Stimulated activated CD8-positive, alpha-beta memory T cell treated with anti-CD3 and anti-CD28 coated beads, Interleukin-15, amount 100 ng/mL, for 1 hour (primary cell): ENCODE measurements around the gene TBCE.
A peak's percentile ranks its signal among the peaks of the same experiment; 100 is the strongest.

Experiments
- DNase-seq: peaks from one replicate; pipeline ENCODE4 v3.0.0-alpha.2; 2020; ENCODE audit warnings: low read depth

TBCE gene

DNA sequence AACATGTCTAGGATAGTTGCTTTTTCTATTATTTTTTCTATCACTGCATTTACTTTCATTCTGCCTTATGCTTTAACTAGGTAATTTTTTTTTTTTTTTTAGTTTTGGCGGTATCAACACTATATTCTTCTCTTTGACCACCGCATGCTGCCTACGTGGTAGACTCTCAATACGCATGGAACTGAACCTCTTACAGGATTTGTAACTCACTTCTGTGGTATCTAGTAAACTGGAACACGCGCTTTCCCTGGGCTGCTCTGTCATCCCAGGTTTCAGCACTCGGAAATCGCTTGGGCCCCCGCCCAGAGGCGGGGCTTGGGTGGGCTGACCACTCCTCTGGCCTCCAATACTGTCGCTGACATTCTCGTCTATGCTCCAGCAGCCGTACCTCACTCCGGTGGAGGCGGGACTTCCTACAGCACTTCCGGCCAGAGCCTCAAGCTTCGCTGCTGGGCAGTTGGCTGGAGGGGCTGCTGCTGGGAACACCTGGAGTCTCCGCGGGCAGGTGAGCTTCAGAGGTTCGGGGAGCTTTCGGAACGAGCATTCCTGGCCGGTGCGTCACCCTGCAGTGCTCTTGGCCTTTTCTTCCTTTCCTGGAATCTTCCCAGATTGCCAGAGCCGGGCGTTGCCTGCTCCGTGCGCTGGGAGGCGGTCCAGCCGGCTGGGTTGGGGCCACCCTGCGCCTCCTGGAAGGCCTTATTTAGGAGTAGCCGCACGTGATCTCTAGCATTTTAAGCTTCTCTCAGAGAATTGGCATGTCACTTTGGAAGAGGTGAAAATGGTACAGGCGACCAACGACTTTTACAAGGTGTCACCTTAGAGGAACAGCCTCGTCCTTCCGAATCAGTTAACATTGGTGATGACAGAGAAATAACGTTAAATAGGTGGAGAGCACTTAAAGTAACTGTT, at the start of gene TBCE:
TSS of gene TBCE (plus strand) at position 428 of the 909 bp plus-strand sequence. CDS start 12,623 bp downstream, outside the sequence.
- peak; percentile 70 for DNase-seq

DNA sequence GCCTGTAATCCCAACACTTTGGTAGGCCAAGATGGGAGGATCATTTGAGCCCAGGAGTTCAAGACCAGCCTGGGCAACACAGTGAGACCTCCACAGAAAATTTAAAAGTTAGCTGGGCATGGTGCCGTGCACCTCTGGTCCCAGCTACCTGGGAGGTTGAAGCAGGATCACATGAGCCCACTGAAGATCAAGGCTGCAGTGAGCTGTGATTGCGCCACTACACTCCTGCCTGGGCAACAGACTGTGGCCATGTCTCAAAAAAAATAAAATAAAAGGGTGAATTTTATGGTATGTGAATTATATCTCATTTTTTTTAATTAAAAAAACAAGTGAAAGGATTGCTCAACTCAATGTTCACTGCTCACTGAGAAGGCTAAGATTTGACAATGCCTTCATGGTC, 48.0 kb upstream of the TBCE start:
- no peak for DNase-seq

GRCh38 chr1:235320521-235321179, 46.6 kb upstream of the TBCE start:
- no peak for DNase-seq

DNA sequence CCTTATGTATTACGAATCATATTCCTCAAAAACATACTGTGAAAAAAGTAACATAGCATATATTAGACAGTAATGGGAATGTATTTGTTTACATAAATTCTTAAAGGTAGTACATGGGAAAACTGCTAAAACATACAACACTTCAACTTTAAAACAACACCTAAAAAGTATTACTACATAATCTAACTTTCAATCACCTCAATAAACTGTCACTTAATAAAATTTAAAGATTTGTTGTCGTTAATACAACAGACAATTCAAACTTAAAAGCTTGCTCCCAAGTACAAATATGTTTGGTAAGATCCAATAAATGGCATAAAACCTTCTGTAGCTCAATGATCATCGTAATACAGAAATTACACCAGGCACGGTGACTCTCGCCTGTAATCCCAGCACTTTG, 42.9 kb upstream of the TBCE start:
- DNase-seq = no peak

DNA sequence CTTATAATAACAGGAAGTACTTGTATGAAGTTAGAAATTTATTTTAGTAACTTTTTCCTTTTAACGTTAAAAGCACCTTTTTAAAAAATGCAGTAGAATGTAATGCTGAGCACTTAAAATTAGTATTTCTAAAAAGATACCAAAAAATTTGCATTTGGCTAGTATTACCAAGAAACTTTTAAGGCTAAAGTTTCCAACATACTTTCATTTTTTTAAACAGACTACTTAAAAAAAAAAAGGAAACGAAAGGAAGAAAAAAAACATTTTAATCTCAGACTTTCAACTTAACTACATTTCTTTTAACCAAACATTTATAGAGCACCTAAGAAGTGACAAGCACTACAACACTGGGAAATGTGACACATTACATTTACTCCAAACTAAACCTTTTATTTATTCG, 42.1 kb upstream of the TBCE start:
- no peak for DNase-seq

DNA sequence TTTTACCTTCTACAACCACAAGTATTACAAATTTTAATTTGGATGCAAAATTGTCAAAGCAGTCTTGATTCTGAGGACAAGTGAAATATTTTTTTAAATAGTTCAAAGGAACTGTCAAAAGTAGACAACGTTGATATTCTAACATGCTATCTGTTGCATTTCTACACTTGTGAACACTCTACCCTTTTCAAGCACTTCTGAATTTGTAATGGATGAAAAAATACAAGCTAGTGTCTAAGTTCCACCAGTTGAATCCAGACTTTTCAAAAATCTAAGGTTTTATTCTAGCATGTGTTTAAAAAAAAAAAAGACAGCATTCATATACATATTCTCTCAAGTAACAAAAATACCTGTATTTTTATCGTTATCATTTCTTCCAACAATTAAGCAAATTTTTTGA, 41.4 kb upstream of the TBCE start:
- no peak for DNase-seq

DNA sequence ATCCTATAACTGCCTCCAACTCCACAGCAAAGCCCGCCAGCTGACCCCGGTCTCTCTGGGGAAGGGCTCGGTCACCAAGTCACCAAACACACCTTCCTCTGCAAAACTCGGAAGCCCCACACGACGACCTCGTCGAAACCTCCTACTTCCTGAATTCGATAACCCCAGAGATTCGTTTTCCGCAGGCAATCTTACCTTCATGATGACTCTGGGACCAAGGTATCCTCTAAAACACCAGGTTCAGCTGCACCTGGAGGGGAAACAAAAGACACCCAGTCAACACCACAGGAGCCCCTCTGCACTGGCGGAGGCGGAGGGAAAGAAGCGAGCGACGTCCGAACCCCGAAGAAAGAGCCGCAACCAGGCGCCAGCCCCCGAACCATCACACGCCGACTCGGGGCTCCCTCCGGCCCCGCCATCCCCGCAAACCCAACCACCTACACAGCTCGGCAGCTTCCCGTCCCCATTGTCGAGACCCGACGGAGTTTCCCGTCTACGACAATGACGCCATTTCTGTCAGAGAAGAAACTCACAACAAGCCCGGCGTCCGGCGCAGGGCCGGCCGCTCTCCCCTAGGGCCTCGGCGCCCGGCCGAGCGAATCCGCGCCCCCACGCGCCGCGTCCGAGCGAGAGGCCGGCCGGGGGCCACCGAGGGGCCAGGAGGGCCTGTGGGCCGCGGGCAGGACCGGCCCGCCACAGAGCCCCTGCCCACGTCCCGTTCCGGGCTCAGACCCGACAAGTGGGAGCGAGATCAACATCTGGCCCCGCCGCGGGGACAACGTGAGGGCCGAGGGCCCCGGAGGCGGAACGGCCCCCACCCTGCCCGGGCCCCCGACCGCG, 40.3 kb upstream of the TBCE start:
- peak; percentile 11 for DNase-seq

GRCh38 chr1:235327559-235328270, 39.5 kb upstream of the TBCE start, which contains the start of gene ARID4B:
TSS of gene ARID4B (minus strand) at chr1:235328179. CDS start at chr1:235326919, 1,260 bp downstream.
- no peak for DNase-seq

DNA sequence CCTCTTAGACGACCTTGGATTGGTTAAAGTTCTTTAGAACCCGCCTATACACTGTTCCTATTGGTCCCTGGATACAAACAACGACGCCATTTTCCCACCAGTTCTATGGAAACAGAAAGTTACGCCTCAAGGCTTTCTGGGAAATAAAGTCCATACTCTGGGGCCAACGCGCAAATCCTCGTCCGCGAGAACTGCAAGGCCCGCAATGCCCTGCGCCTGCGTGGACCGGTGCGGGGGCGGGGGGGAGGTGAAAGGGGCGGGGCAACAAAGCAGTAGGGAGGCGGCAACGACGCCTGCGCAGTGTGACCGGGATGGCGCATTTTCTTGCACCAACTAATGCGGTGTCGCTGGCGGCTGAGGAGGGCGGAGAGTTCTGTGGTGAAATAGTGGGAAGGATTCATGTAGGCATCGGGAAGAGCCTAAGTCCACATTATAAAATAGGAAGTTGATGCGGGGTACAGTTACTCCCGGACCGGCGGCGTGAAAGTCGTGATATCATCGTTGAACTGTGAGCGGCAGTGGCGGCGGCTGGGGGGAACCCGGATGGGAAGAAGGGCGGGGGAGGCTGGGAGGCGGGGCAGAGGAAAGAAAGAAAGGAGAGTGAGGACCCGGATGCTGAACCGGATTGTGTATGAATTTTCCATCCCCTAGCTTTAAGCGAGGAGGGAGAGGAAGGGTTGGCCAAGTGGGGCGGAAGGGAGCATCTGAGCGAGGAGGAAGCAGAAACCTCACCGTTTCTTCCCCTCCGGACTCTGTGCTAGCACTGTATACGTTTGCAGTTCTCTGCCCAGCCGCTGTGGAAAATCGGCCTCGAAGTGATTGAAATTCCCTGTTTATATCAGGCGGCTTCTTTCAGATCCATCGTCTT, 38.7 kb upstream of the TBCE start, which contains the start of gene GGPS1:
TSS of gene GGPS1 (plus strand) at position 300 of the 868 bp plus-strand sequence. CDS start 6,695 bp downstream, outside the sequence.
- DNase-seq = peak; percentile 99

GRCh38 chr1:235329139-235329902, 37.9 kb upstream of the TBCE start:
- peak; percentile 20 for DNase-seq

- no peak for DNase-seq
Measured at GRCh38 chr1:235330918-235331285, 36.3 kb upstream of the TBCE start.

GRCh38 chr1:235331401-235331800, 35.8 kb upstream of the TBCE start:
- DNase-seq = no peak

GRCh38 chr1:235336903-235337302, 30.3 kb upstream of the TBCE start:
- DNase-seq = no peak

DNA sequence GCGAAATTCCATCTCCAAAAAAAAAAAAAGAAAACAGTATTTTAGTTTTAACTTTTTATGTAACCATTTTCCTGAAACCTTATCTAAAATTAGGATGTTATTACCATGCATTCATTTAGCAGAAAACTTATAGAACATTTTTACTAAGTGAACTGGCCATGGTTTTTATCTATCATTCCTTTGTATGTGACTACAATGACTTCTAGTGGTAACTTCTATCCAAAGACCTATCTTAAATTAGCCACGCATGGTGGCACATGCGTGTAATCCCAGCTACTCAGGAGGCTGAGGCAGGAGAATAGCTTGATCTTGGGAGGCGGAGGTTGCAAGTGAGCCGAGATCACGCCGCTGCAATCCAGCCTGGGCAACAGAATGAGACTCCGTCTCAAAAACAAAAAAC, 27.5 kb upstream of the TBCE start:
- DNase-seq = no peak

DNA sequence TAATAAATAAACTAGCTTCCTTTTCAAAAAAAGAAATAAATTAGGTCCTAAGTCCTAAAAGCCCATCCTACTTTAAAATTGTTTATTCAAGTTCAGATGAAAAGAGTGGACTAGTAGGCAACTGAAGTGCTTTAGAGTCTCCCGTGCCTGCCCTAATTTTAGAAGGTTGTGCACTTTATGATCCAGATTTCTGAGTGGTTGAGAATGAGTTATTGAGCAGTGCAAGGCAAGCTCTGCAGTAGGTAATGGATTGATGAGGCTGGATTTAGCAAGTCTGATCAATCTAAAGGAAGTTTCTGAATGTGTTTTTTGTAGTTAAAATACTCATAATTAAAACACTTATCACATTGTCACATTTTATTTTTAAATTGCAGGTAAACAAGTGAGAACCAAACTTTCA, 25.9 kb upstream of the TBCE start:
- no peak for DNase-seq

- DNase-seq = no peak
Measured at GRCh38 chr1:235342039-235342438, 25.2 kb upstream of the TBCE start.

DNA sequence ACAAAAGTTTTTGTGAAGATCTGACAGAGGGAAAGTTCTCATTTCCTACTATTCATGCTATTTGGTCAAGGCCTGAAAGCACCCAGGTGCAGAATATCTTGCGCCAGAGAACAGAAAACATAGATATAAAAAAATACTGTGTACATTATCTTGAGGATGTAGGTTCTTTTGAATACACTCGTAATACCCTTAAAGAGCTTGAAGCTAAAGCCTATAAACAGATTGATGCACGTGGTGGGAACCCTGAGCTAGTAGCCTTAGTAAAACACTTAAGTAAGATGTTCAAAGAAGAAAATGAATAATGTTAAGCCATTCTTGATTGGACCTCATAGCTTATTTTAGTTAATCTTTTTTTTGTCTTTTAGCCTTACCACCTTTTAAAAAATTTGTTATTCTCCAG, 24.8 kb upstream of the TBCE start:
- no peak for DNase-seq

DNA sequence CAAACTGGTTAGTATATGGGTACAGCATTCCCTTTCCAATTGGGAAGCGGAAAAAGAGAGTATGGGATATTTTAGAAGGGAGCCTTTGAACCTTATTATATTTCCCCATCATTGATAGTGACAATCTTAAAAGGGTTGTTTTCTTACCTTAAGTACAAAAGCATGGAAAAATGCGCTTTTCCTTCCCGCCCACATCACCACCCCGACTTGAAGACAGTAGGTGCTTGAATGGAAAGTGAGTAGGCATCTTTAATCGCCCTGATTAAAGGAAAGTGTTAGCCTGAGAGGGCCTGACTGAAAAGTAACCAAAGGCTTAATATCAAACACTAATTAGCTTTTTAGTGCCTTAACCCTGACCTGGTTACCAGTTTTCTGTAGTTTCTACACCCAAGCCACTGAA, 23.5 kb upstream of the TBCE start:
- DNase-seq = no peak

DNA sequence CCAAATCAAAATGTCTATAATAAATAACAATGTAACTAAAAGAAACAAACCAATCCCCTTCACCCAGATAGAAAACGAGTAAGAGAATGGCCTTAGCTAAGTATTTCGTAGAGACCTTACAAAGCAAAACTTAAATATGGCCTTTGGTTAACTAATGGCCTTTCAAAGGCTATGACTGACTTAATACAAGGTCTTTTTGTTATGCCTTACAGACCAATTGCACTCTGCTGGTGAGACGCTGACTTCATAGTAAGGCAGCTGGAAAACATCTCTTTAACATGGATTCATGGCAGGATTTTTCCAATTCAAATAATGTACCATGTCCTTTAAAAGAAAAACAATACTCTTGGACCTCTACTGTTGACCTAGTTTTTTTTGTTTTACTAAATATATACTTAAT, 15.8 kb upstream of the TBCE start:
- no peak for DNase-seq

DNA sequence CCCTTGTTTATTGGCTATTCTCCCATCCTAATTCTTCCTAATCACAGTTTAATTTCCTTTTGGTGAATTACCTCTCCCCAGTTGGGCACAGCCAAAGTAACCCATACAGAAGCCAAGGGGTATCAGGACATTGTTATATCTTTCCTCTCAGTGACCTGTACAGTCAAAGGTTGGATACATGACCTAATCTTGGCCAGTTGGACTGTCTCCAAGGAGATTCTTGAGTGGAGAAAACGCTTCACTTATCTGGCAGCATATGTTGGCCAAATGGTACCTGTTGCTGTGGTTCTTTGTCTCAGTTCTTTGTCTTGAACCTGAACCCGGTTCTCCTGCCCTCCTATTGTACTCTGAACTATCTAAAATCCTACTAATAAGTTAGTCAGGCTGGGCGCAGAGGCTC, 15.3 kb upstream of the TBCE start:
- no peak for DNase-seq
